Activated CD4-positive, alpha-beta T cell treated with anti-CD3 and anti-CD28 coated beads, Interleukin-2, amount 10 ng/mL, durations not matched to agents 24 days and 14 days (primary cell): ENCODE data around the gene FAM13A. TPM values are rescaled to one million over a fixed set of nuclear protein-coding genes. Genes with fewer than 3 reads are reported as not detected.

ENCODE experiments used
- DNase-seq: peaks from one replicate; pipeline ENCODE4 v3.0.0; 2022
- H3K27ac Mint-ChIP-seq: one replicate; pipeline ENCODE4 v1.8.0; 2022; ENCODE audit warnings: mild to moderate bottlenecking, mixed read lengths
- H3K27me3 Mint-ChIP-seq: one replicate; pipeline ENCODE4 v1.8.0; 2022; ENCODE audit warnings: mixed read lengths
- H3K36me3 Mint-ChIP-seq: one replicate; pipeline ENCODE4 v1.8.0; 2022; ENCODE audit warnings: low read depth, mild to moderate bottlenecking, mixed read lengths
- H3K4me1 Mint-ChIP-seq: one replicate; pipeline ENCODE4 v1.8.0; 2021; ENCODE audit warnings: mixed read lengths
- H3K4me3 Mint-ChIP-seq: one replicate; pipeline ENCODE4 v1.8.0; 2022; ENCODE audit warnings: mild to moderate bottlenecking, moderate library complexity, mixed read lengths
- H3K9me3 Mint-ChIP-seq: one replicate; pipeline ENCODE4 v1.8.0; 2021; ENCODE audit warnings: mixed read lengths
- intact Hi-C: fragments of 100-400 bp; cut with micrococcal nuclease; formaldehyde crosslinking; loops from one replicate; pipeline ENCODE4 v1.15.1; 2023
- total RNA-seq: library from RNA; stranded (reverse); gene quantifications from 2 replicates; pipeline ENCODE4 v1.2.3, GENCODE V29; 2022

The FAM13A gene
- total RNA-seq, result 3.0 and 5.3 TPM in 2 replicates

DNA sequence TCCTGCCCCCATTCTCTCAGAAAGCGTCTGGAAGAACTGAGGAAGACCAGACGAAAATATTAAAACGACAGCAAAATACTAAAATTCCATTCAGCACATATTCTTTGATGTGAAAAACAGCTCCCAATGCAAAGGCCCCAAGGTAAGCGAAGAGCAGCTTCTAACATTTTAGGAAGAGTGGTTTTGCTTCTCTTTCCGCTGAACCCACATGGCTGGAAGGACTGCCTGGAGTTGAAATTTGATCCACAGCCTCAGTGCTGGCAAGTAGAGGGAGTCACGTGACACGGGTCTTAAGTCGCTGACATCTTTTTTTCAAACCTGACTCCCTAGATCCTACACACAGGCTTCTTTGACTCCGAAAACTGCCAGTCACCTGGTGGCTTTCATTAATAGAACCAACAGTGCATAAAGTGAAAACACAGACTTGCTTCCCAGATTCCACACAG is at the start of gene FAM13A:
TSS of gene FAM13A (minus strand) at position 233 of the 446 bp plus-strand sequence. CDS start at position 12, 221 bp downstream.
- Mint-ChIP-seq H3K9me3 (peaks cover 34% of the 10 kb centered on the region), H3K27ac (no peak within 1 kb of the TSS), H3K27me3 (peaks cover 8% of the 10 kb centered on the region), H3K4me3 (no peak within 1 kb of the TSS), H3K4me1 (peaks cover 5% of the 10 kb centered on the region), H3K36me3 (no peaks in the 10 kb centered on the region)
- intact Hi-C loops, result no loop called here
- DNase-seq, result no peak

DNA sequence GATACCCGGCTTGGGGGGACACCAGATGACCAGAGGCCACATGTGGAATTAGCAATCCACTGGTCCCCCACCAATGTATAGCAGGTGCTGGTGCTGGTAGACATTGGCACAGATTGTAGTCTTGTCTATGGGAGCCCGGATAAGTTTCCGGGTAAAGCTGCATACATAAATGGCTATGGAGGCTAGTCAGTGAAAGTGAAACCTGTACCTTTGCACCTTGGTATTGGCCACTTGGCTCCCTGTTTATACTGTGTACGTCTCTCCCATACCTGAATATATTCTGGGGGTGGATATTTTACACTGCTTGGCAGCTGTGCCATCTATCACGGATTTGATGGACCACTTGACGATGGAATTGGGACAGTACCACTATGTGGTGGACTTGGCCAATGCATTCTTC is 48.7 kb upstream of the FAM13A start:
- DNase-seq, result no peak
- Mint-ChIP-seq H3K27me3 (peaks cover 24% of the 10 kb centered on the region), H3K4me3 (no peak overlapping the region), H3K36me3 (no peaks in the 10 kb centered on the region), H3K27ac (no peak overlapping the region), H3K9me3 (no peaks in the 10 kb centered on the region), H3K4me1 (peaks cover 13% of the 10 kb centered on the region)
- intact Hi-C loops, result no loop called here

DNA sequence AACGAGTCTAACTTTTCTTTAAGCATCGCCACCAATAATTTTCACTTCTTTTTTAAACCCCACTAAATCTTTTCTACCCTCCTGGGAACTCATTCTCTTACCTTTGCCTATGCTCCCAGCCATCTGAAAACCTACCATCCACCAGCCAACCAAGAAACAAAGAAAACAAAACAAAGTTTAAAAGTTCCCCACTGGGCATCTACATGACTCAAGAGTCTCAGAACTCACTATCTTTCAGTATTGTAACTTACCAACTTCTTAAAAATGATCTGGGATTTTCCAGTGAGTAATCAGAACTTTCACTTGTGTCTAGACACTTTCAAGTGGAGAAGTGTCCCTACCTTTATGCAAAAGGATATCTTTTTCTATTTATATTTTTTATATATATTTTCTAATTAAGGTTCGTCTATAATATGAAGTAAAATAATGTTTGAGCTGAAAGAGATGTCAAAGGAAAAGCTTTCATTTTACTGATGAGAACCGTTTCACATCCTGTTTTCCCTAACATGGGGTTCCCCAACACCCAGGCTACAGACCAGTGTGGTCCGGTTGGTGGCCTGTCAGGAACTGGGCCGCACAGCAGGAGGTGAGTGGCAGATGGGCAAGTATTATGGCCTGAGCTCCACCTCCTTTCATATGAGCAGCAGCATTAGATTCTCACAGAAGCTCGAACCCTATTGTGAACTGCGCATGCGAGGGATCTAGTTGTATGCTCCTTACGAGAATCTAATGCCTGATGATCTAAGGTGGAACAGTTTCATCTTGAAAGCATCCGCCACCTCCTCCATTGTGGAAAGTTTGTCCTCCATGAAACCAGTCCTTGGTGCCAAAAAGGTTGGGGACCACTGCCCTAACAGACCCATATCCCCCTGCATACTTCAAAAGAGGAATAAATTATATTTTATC is 44.5 kb upstream of the FAM13A start:
- DNase-seq, result peak; percentile 51
- peak overlapping the region; percentile 73 for H3K27ac Mint-ChIP-seq
- H3K27me3 Mint-ChIP-seq, result peaks cover 2% of the 10 kb centered on the region
- H3K36me3 Mint-ChIP-seq, result no peaks in the 10 kb centered on the region
- H3K9me3 Mint-ChIP-seq, result no peaks in the 10 kb centered on the region
- no peak overlapping the region for H3K4me3 Mint-ChIP-seq
- H3K4me1 Mint-ChIP-seq, result peaks cover 10% of the 10 kb centered on the region
- intact Hi-C loops, result loop anchor here (1.0 kb wide), 2 partner anchors 10 to 20 kb away; partner anchors contain the start of gene TIGD2

DNA sequence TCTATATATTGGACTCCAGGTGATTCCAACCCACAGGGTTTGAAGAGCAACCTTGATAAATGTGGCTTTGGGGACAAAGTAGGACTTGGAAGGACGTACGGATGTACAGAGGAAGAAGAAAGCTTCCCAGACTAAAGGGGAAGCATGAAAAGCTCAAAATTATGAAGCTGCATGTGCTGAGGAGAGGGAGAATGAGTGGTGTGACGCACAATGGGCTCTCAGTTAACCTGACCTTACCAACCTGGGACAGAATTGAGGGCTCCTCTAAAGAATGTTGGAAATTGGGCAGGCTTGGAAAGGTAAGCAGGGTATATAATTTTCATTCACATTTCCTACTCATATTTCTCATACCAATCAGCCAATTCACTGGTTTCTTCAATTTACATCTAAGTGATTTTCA is 43.9 kb upstream of the FAM13A start:
- DNase-seq, result peak; percentile 36
- Mint-ChIP-seq H3K4me1 (peaks cover 10% of the 10 kb centered on the region), H3K27ac (peak overlapping the region; percentile 73), H3K4me3 (no peak overlapping the region), H3K9me3 (no peaks in the 10 kb centered on the region), H3K36me3 (no peaks in the 10 kb centered on the region), H3K27me3 (peaks cover 2% of the 10 kb centered on the region)
- intact Hi-C loops, result loop anchor here (1.0 kb wide), 2 partner anchors 10 to 20 kb away; partner anchors contain the start of gene TIGD2

DNA sequence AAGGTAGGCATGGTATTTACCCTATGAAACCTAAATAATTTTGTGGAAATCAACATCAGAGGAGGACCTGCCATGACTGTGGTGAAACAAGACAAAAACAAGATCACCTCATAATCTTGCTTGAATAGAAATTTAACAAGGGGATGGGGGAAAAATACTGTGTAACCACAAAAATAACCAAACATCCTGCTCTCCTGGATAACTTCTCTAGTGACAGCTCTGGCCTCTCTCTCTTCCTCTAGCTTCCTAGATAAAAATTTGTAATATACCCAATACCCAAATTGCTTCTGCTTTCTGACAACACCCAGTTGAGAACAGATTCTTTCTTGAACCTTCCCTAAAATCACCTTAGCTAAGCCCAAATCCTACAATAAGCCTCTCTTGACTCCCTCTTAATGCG is 42.5 kb upstream of the FAM13A start:
- no peak for DNase-seq
- peaks cover 10% of the 10 kb centered on the region for H3K4me1 Mint-ChIP-seq

DNA sequence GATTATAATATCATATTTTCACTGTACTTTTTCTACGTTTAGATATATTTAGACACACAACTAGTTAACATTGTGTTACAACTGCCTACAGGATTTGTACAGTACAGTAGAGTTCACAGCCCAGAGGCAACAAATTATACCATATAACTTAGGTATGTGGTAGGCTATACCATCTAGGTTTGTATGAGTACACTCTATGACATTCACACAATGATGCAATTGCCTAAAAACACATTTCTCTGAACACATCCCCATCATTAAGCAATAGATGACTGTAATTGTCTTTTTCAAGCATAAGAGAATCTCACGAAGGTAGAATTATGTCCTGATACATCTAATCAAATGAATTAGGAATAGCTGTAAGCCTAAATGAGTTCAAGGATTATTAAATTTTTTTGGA is 42.0 kb upstream of the FAM13A start:
- DNase-seq, result peak; percentile 5

More for the DNA sequence above, 42.5 kb upstream of the FAM13A start:
- Mint-ChIP-seq H3K9me3 (no peaks in the 10 kb centered on the region), H3K4me3 (no peak overlapping the region), H3K27me3 (peaks cover 2% of the 10 kb centered on the region), H3K27ac (no peak overlapping the region), H3K36me3 (no peaks in the 10 kb centered on the region)
- intact Hi-C loops, result no loop called here

DNA sequence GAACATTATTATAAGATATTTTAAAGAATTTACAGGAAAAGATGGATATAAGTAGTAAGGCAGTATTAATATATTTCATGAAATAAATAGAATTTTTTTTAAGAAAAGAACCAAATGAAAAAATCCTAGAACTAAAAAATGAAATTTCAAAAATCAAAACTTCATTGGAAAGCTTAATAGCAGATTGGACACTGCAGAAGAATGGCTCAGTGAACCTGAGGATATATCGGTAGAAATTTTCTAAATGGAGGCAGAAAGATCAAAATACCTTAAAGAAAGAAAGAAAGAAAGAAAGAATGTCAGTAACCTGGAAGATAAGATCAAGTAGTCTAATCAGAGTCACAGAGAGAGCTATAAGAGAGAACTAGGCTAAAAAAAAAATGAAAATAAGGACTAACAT is 21.3 kb upstream of the FAM13A start:
- H3K9me3 Mint-ChIP-seq, result peaks cover 29% of the 10 kb centered on the region
- no peak overlapping the region for H3K4me3 Mint-ChIP-seq
- peaks cover 3% of the 10 kb centered on the region for H3K4me1 Mint-ChIP-seq
- intact Hi-C loops, result no loop called here
- no peaks in the 10 kb centered on the region for H3K27me3 Mint-ChIP-seq
- H3K36me3 Mint-ChIP-seq, result no peaks in the 10 kb centered on the region
- no peak overlapping the region for H3K27ac Mint-ChIP-seq
- no peak for DNase-seq

More for the DNA sequence above, 42.0 kb upstream of the FAM13A start:
- H3K4me3 Mint-ChIP-seq, result no peak overlapping the region
- H3K27me3 Mint-ChIP-seq, result peaks cover 2% of the 10 kb centered on the region
- intact Hi-C loops, result no loop called here
- H3K9me3 Mint-ChIP-seq, result no peaks in the 10 kb centered on the region
- H3K27ac Mint-ChIP-seq, result no peak overlapping the region
- peaks cover 10% of the 10 kb centered on the region for H3K4me1 Mint-ChIP-seq
- H3K36me3 Mint-ChIP-seq, result no peaks in the 10 kb centered on the region

DNA sequence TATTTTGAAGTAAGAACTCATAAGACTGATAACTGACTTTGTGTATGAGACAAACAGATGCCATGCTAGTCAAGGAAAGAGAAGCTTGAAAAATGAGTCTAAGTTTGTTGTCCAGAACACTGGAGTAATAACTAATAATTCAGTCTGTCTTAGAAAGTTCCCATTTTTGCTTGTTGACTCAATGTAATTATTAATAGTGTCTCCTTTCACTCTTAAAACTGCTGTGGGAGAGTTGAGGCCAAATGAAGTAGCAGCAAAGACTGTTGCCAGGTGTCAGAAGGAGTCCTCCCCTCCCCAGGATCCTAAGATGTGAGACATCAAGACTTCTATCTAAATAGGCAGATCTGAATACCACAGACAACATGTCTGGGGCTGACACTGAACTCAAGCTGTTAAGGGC is 20.8 kb upstream of the FAM13A start:
- intact Hi-C loops, result no loop called here
- peaks cover 3% of the 10 kb centered on the region for H3K4me1 Mint-ChIP-seq
- no peaks in the 10 kb centered on the region for H3K27me3 Mint-ChIP-seq
- no peak overlapping the region for H3K27ac Mint-ChIP-seq
- no peak for DNase-seq
- no peak overlapping the region for H3K4me3 Mint-ChIP-seq
- no peaks in the 10 kb centered on the region for H3K36me3 Mint-ChIP-seq
- H3K9me3 Mint-ChIP-seq, result peaks cover 29% of the 10 kb centered on the region

DNA sequence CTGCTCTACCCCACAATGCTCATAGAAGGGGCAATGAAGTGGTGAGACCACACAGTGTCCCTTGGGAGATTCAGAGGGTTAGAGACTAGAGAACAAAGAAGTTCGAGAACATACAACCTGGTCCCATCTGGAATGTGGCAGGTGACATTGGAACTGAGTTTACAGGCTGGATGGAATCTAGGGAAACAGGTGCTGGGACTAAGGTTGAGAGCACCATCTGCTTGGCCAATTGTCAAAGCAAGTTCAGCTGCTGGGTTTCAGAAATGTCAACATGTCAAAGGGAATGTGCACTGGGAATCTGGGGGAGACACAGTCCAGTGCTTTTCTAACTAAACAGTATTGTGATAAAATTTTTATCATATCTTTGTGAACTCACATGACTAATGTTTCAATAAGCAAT is 15.9 kb upstream of the FAM13A start:
- Mint-ChIP-seq H3K4me3 (no peak overlapping the region), H3K36me3 (no peaks in the 10 kb centered on the region), H3K27ac (no peak overlapping the region), H3K9me3 (peaks cover 18% of the 10 kb centered on the region), H3K27me3 (no peaks in the 10 kb centered on the region), H3K4me1 (peaks cover 3% of the 10 kb centered on the region)
- DNase-seq, result no peak
- intact Hi-C loops, result no loop called here

DNA sequence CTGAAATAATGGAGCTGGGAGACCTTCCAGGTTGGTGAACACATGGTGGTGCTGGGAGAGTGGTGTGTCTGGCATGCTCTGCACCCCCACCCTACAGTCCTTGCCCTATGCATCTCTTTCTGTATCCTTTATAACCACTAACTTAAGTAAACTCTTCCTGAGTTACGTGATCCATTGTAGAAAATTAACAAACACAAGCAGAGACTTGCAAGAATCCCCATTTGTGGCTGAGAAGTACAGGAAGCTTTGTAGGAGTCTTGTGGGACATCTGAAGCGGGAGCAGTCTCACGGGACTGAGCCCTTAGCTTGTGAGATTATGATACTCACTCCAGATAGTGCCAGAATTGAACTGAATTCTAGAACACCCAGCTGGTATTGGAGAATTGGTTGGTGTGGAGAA is 14.3 kb upstream of the FAM13A start:
- Mint-ChIP-seq H3K4me1 (peaks cover 3% of the 10 kb centered on the region), H3K27ac (no peak overlapping the region), H3K9me3 (peaks cover 7% of the 10 kb centered on the region), H3K4me3 (no peak overlapping the region), H3K27me3 (no peaks in the 10 kb centered on the region), H3K36me3 (no peaks in the 10 kb centered on the region)
- intact Hi-C loops, result no loop called here
- DNase-seq, result no peak

DNA sequence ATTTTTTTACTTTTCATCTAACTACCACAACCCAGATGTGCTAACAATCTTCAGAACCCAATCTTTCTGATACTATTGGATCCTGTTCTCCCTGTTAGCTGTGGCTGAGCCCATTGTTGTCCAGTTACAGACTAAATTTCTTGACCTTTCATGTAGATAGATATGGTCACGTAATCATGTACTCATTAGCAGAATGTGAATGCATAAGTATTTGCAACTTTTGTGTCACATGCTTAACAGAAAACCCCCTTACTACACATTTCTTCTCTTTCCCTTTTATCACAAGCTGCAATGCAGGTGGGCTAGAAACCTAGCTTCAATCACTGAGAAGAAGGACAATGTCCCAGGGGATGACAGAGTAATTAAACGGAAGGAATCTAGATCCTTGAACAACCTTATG is 13.1 kb upstream of the FAM13A start:
- peaks cover 3% of the 10 kb centered on the region for H3K4me1 Mint-ChIP-seq
- no peaks in the 10 kb centered on the region for H3K36me3 Mint-ChIP-seq
- no peak overlapping the region for H3K4me3 Mint-ChIP-seq
- H3K9me3 Mint-ChIP-seq, result peaks cover 5% of the 10 kb centered on the region
- H3K27me3 Mint-ChIP-seq, result no peaks in the 10 kb centered on the region
- no peak overlapping the region for H3K27ac Mint-ChIP-seq
- intact Hi-C loops, result no loop called here
- no peak for DNase-seq

DNA sequence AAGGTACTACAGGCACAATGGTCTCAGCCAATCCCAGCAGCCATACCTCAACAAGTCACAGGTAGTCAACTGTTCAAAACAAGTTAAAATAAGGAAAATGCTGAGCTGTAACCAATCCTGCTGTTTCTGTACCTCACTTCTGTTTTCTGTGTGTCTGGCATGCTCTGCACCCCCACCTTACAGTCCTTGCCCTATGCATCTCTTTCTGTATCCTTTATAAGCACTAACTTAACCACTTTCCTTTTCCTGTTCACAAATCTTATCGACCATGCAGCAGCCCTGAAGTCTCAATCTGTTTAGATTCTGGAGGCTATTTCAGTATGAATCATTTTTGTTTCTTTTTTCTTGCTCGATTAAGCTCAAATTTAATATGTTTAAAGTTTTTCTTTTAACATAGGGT is 12.5 kb upstream of the FAM13A start:
- intact Hi-C loops, result no loop called here
- Mint-ChIP-seq H3K4me3 (no peak overlapping the region), H3K9me3 (peaks cover 10% of the 10 kb centered on the region), H3K4me1 (peaks cover 3% of the 10 kb centered on the region), H3K36me3 (no peaks in the 10 kb centered on the region), H3K27me3 (no peaks in the 10 kb centered on the region), H3K27ac (no peak overlapping the region)
- DNase-seq, result no peak

DNA sequence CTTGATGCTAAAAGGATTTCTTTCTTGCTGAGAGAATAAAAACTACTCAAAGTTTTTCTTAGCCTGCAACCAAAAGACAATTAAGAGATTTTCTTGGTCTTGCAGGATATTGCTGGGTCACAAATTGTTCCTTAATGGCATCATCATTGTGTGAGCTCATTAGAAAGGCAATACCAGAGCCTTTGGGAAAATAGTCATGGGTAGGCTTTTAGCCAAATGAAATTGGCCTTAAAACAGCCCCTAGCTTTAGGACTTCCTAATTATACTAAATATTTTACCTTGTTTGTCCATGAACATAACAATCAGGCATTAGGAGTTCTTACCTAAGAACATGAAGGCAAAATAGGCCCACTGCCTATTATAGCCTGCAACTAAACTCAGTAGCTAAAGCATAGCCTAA is 10.4 kb upstream of the FAM13A start:
- no peak for DNase-seq
- H3K9me3 Mint-ChIP-seq, result peaks cover 16% of the 10 kb centered on the region
- no peak overlapping the region for H3K27ac Mint-ChIP-seq
- peaks cover 3% of the 10 kb centered on the region for H3K4me1 Mint-ChIP-seq
- intact Hi-C loops, result no loop called here
- H3K4me3 Mint-ChIP-seq, result no peak overlapping the region
- no peaks in the 10 kb centered on the region for H3K27me3 Mint-ChIP-seq
- no peaks in the 10 kb centered on the region for H3K36me3 Mint-ChIP-seq

DNA sequence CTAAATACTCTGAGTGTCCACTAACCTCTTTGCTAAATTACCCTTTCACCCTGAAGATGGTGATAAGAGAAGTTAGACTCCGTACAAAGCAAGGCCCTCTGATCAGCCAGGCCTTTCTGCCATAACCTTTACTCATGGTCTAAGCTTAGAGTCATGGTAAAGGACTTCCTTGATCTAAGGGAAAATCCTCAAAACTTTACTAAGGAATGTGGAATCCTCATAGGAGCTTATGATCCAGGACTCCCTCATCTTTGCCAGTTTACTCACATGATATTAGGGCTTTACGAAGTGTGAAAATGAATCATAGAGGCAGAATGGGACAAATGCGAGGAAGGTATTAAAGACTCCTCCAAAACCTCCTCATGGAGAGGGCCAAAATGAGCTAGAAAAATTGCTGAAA is 7.9 kb upstream of the FAM13A start:
- H3K36me3 Mint-ChIP-seq, result no peaks in the 10 kb centered on the region
- H3K27ac Mint-ChIP-seq, result no peak overlapping the region
- intact Hi-C loops, result no loop called here
- peaks cover 6% of the 10 kb centered on the region for H3K27me3 Mint-ChIP-seq
- H3K4me1 Mint-ChIP-seq, result peaks cover 3% of the 10 kb centered on the region
- peaks cover 38% of the 10 kb centered on the region for H3K9me3 Mint-ChIP-seq
- DNase-seq, result no peak
- no peak overlapping the region for H3K4me3 Mint-ChIP-seq
